HG02885 (cell line): ENCODE data around the gene RFNG.

Experiments
- ATAC-seq: cut with Tn5 transposase; IDR thresholded peaks from one replicate; pipeline ENCODE4 v1.9.1; 2021; ENCODE audit warnings: mild to moderate bottlenecking; ENCODE audit not compliant: unreplicated experiment, poor library complexity

Gene RFNG

GRCh38 chr17:82089723-82090548, 38.3 kb upstream of the RFNG start:
- no peak for ATAC-seq

- ATAC-seq = no peak
These were observed 37.5 kb upstream of the RFNG start for GRCh38 chr17:82088838-82089722.

- ATAC-seq = no peak
These were observed 36.6 kb upstream of the RFNG start for GRCh38 chr17:82087961-82088837.

GRCh38 chr17:82086941-82087906, 35.6 kb upstream of the RFNG start:
- no peak for ATAC-seq

GRCh38 chr17:82085931-82086764, 34.5 kb upstream of the RFNG start:
- no peak for ATAC-seq

- no peak for ATAC-seq
These were observed 33.6 kb upstream of the RFNG start for GRCh38 chr17:82085031-82085861.

- no peak for ATAC-seq
These were observed 32.9 kb upstream of the RFNG start for GRCh38 chr17:82084373-82085030.

GRCh38 chr17:82083533-82084359, 32.1 kb upstream of the RFNG start:
- ATAC-seq = no peak

GRCh38 chr17:82083009-82083408, 31.4 kb upstream of the RFNG start:
- ATAC-seq = no peak

GRCh38 chr17:82082456-82082855, 30.8 kb upstream of the RFNG start:
- ATAC-seq = no peak

- no peak for ATAC-seq
These were observed 30.4 kb upstream of the RFNG start for GRCh38 chr17:82081966-82082365.

- no peak for ATAC-seq
These were observed 29.9 kb upstream of the RFNG start for GRCh38 chr17:82081546-82081945.

GRCh38 chr17:82080789-82081464, 29.3 kb upstream of the RFNG start:
- ATAC-seq = no peak

- no peak for ATAC-seq
These were observed 28.6 kb upstream of the RFNG start for GRCh38 chr17:82080048-82080788.
